Superior temporal gyrus (tissue), 1 donor: ENCODE data around the gene IRF2BP2.

Experiments used
- DNase-seq: peaks from one replicate; pipeline ENCODE4 v3.0.0-alpha.2; 2016; ENCODE audit errors: extremely low spot score

Gene IRF2BP2

DNA sequence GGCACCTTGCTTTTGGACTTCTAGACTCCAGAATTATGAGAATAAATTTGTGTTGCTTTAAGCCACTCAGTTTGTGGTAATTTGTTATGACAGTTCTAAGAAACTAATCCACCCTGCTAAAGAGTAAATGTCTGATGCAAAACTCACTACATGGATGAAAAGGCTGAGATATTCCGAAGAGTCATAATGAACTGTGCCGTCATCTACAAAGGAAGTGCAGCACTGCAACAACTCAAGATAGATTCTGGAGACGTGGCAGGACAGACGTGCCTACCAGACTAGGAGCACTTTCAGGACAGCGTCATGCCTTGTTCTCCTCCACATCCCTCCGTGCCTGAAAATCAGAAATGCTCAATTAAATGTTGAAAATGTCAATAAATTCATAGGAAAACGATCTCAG, 24.4 kb upstream of the IRF2BP2 start:
- DNase-seq, result no peak

DNA sequence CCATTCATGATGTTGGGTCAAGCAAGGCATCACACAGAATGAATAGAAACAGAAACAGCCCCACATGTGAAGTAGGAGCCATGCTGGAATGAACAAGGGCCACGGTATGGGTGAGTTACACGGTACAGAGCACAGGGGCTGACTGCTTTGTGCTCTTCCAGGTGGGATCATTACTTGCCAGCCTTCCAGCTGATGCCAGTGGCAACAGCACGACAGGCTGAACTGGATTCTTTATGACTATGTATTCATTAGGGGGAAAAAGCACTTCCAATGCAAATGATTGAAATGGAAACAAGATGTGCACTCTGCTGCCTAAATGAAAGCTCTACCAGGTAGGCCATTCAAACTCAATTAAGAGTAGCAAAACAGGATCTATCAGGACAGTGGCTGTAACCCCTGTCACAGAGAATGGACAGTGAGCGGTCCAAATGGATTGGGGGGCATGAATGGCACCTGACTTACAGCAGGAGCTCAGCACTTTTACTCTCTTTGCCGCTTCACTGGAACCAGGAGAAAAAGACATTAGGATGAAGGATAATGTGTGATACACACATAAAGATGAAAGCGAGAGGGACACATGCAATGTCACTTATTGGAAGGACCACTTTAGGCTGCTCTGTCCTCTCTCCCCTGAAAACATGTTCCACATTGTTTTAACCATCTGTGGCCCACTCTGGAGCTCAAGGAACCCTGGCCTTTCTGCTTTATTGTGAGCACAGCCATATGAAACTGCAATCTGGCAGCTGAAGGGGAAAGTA, 23.4 kb upstream of the IRF2BP2 start:
- no peak for DNase-seq

DNA sequence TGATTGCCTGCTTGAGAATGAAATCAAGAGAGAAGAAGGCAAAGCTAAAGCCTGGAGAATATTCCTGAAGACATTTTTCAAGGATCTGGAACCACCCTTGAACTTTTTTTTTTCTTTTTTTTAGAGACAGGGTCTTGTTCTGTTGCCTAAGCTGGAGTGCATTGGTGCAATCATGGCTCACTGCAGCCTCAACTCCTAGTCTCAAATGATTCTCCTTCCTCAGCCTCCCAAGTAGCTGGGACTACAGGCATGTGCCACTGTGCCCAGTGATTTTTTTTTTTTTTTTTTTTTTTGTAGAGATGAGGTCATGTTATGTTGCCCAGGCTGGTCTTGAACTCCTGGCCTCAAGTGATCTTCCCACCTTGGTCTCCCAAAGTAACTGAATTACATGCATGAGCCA, 22.2 kb upstream of the IRF2BP2 start:
- DNase-seq, result no peak

DNA sequence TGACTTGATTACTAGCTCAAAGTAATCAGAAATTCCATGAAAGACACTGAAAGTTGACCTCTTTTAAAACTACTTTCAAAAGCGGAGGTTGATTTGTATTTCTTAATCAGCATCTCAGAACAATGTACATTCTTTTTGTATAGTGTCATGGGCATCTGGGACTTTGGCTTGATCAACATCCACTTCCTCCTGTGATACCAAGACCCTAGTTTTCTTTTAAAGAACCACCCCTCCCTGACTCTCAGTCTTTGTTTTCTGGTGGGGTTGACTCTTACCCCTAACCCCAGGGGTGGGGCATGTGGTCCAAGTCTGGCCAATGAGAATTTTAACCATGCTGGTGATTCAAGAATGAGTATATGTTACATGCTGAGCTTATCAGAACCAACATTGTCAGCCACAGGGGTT, 21.7 kb upstream of the IRF2BP2 start:
- DNase-seq, result no peak

DNA sequence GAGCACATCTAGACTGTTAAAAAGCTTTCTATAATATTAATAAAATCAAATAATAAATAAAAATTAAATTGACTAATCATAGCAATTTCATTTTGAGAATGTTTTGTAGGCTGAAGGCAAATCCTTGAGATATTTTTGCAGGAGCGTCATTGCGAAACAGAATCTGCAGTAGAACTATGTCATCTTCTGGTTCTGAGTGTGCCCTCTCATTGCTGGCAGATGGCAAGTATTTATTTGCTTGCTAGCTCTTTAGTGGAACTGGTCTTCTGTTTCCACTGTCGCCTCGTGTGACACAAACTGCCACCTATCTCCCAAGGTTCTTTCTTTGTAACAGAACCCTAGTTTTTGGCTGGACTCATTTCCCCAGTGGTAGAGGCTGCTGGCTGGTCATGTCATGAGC, 19.0 kb upstream of the IRF2BP2 start:
- no peak for DNase-seq

DNA sequence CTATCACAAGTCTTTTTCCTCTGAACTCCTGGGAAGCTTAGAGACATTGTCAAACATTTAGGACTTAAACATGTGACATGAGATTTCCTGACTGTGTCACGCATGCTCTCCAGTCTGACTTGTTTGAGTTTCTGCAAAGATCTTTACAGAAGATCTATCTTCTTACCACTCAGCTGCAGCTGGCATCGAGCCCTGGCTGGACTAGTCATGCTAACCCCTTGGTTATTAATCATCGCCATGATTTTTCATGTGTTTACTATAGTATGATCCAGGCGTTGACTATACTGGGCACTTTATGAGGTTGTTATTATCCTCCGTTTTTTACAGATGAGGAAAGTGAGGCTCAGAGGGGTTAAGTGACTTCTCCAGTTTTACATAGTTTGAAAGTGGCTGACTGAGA, 18.1 kb upstream of the IRF2BP2 start:
- DNase-seq, result no peak

DNA sequence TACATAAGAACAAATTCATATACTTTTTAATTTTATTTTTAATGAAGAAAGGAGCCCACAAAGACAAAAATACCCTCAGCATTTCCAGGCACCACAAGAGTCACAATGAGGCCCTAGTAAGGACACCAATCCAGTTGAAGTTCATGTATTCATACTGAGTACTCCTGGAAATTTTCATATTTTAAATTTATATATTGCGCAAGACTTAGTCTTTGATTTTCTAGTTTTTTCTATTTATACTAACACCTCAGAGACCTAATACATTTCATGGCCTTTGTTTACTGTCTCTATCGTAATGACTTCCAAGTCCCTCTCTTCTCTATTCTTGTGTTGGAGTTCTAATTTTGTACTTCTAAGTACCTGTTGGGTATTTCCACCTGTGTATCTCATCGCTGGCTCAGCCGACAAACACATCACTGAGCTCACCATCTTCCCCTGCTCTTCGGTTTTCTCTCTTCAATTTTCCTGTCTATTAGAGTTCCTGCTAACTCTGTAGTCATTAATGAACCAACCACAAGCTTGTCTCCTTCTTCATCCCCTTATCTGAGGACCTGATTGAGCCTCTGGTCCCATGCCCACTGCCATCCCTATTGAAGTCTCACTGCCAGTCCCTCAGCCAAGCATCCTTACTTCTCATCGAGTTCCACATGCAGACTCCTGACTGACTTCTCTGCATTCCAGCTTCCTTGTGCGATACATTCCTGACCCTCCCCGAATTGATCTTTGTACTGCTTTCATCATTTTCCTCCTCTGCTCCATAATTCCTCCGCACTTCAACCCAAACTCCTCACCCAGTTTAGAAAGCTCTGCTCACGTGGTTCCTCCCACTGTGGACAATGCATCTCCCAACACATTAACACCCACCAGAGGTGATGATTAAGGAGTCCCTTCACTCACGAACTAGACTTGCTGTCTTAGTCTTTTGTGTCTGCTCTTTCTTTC, 17.3 kb upstream of the IRF2BP2 start:
- no peak for DNase-seq

DNA sequence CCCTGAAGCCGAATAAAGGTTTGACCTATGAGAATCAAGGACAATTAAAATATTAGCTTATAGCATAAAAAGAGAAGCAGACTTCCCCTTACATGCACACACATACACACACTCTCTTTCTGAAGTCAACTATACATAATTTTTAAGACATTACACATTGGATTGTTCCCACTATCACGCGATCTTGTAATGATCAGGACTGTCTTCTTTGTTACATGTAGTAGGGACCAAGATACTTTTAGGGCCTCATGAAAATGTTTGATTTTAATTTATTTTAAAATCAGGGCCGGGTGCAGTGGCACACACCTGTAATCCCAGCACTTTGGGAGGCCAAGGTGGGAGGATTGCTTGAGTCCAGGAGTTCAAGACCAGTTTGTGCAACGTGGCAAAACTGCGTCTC, 16.4 kb upstream of the IRF2BP2 start:
- no peak for DNase-seq

DNA sequence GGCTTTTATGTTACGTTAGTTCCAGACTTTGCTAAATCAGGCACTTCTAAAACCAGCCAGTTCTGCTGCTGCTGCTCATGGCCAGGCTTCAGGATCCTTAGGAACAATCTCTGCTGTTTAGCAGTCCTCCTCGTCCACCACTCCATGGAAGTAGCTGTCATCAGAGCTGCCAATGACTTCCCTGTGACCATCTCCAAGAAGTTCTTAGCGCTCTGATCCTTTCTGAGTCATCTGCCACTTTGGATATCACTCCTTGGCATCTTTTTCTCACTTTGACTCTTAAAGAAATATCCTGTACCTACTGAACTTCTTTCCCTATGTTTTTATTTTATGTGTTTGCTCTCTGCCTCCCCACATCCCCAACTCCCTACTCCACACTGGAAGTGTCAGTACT, 14.7 kb upstream of the IRF2BP2 start:
- DNase-seq, result no peak

DNA sequence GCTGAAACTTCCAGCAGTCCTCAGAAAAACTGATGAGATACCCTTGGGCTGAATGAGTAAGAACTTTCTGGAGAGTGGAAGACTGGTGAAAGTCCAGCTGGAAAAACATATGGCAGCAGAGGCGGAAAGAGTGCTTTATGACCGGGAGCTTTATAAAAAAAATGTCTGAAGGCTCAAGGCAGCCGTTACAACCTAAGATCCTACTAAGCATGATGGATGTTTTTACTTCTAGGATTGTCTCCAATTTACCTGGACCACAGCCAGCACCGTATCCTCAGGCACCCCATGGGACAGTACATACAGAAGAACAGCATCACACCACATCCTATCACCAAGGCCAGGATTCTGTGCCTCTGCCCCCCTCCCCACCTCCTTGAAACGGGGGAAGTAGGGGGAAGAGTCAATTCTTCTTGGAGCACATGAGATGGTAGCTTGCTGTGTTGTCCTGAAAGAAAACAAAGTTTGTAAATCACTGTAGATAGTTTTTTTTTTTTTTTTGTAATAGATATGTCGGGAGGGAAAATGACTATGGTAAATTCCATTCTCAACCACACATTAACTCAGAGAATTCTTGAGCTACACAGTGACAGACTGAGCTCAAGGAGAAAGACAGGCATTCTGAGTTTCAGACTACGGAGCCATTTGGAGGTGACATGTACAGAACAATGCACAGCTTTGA, 11.8 kb upstream of the IRF2BP2 start:
- DNase-seq, result no peak

DNA sequence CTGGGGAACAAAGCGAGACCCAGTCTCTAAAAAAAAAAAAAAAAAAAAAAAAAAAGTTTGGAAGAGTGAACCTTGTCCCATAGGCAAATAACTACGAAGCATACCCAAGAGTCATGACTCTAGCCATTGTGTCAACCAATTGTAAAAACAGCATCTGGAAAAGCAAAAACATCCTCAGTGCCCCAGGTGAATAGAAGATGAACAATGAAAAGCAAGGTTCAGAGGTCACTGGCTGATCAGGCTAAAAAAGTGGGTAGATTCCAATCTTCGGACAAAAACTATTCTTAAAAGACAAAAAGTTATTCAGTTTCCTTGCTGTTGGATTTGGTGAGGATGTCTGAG, 11.1 kb upstream of the IRF2BP2 start:
- DNase-seq, result no peak

DNA sequence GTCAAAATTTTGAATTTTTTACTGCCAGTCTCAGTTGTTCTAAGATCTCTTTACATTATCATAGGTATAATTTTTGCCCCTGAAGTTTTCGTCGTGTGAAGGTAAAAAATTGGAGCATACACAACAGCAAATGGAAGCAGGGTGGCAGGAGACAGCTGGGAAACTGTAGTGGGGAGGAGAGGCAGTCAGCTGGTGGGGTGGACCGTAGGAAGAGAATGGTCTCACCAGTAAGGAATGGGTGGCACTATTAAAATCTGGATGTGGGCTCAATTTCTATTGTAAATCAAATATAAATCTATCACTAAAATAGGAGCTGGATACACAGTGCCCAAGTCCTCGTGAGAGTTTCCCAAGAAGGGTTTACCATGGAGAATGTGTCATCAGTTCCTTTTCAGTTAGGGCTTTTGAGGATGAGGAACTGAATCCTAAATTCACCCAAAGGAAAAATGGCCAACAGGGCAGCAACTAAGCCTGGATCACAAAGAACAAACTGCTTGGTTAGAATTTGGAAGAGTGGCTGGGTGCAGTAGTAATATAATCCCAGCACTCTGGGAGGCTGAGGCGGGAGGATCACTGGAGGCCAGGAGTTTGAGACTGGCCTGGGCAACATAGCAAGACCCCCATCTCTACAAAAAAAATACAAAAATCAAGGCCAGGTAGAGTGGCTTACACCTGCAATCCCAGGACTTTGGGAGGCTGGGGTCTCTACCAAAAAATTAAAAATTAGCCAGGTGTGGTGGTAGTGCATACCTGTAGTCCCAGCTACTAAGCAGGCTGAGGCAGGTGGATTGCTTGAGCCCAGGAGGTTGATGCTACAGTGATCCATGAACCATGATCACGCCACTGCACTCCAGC, 10.5 kb upstream of the IRF2BP2 start:
- DNase-seq, result no peak

DNA sequence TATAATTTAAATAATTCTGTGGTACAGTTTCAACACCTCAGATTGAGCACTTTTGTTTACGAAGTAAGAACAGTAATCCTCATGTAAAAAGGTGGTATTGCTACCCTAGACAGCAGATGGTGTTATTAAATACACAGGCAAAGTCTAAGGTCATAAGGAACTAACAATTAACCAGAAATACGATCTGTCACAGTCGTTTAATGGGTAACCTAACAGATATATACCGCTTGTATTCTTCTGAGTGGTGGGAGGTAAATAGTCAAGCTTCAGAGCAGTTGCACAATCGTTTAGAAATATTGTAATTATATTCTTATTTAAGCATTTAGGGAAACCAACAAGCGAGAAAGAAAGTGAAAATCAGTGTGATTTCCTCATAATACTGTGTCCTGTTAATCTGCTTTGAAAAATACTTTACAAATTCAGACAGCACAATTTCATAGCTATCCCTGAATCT, 9.8 kb upstream of the IRF2BP2 start:
- peak; percentile 7 for DNase-seq

DNA sequence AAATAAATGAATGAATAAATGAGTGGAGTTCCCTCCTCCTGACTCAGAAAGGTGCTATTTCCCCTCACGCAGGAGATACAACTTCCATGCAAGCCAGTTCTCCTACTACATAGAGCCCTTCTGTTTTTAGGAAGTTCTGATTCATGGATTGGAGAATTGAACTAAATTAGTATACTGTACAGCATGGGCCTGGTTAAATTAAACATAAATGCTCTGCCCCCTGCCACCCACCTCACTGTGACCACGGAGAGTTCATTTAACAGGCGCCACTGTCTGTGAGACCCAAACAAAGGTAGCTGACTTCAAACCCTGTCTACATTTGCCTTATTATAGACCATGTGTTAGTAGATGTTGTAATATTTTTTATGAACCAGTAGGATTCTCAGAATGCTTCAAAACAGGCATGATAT, 9.1 kb upstream of the IRF2BP2 start:
- DNase-seq, result no peak

DNA sequence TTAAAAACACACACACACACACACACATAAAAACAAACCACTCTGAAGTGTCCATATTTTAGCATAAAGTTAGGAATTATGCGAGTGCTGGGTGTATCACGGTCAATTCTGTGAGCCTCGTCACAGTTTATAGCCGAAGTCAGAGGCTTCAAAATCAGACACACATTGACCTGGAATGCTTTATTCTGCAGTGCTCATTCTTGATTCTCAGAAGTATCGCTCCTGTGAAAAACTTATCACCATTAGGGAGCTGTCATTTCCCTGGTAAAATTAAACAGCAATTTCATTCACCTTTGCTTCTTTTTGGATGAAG, 8.7 kb upstream of the IRF2BP2 start:
- DNase-seq, result no peak

DNA sequence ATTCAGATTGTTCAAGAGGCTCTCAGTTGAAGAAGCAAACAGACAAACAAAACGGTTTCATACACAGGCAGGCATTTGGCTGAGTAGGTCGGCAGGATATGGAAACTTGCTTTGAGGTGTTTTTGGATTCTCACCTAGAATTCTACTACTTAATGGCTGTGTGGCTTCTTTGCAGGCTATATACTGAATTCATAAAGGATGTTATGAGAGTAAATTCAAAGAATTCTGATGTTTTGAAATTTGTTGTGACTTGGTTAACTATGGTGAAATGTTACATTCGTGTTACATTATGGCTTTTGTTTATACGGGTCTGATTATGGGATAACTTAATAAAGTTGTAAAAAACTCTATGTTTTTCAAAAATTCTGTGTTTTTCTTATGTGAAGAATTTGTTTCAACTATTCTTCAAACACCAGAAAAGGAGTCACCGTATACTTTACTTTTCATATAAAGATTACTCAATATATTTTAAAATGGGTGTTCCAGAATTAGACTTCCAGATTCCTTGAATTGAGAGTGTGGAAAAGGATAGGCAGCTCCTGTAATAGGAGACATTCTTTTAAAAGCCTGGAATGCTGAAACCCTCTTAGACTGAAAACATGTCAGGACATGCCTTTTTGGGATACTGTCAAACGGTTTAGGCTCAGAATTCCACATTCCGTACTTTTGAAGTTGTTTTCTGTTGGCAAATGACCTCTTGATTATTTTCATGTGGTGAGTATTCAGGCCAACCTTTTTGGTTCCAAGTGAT, 8.2 kb upstream of the IRF2BP2 start:
- no peak for DNase-seq

DNA sequence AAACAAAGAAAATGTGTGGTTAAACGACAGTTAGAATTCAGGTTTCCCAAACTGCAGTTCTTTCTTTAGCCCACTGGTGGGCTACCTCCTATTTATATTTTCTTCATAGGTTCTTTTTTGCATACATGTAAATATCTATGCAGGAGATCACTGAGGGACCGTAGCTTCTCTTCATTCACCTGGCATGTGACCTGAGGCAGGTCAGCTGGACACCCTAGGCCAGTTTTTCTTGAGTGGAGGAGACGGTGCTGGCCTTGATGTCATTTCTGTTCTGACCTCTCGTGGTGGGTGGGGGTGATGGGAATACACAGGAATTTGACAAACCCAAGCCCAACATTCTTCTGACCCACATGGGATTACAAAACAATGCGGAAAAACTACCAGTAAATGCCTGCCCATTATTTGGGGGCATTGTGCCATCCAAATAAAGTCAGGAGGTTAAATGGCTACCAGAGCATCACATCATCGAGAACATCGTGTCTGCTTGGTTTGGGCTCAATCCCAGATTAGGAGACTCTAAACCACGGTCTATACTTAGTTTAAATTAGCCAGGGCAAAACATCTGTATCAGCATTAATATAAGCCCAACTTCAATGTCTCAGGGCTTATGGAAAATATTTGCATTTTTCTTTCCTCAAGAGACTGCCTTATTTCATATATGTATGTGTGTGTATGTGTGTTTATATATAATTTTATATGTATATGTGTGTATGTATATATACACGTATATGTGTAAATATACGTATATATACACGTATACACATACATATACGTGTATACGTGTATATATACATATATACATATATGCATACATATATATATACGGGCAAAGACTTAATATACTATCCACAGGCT, 7.4 kb upstream of the IRF2BP2 start:
- no peak for DNase-seq

DNA sequence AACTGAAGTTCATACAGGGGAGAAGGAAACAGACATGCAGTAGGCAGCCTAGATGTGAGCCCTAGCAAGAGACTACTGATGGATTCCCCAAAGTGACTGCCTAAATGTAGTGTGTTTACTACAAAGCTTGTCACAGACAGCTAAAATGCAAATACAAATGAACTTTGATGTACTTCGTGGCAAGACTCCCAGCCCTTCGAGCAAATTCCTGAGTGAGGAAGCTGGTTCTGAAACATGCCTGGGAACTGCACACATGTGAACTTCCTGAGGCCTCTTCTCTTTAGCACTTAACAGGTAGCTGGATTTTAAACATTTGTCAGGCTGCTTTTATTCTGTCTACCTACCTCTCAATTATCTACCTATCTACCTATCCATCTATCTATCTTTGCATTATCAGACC, 6.7 kb upstream of the IRF2BP2 start:
- DNase-seq, result no peak

DNA sequence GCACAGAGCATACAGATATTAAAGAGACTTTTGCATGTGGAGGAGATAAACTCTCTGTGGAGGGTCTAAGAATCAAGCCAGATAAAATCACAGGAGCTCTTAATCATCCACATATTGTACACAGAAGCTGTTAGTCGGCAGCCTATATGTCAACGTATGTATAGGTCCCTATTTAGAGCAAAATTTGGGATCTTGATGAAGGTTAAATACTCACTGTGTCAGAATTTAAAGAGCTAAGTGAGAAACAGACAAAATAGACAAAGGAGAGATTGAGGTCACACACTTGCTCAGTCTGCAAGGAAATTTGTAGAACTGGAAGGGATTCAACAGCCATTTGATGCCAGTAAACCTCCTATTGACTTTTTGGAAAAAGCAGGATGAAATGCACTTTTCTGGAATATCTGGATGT, 4.1 kb upstream of the IRF2BP2 start:
- peak; percentile 56 for DNase-seq
